ENCODE results near the gene ANTXRL.
A peak's percentile ranks its signal among the peaks of the same experiment; 100 is the strongest.
"Not testable (repeated sequence)": the region's sequence is repeated elsewhere in the genome, so short reads cannot be mapped to it uniquely, and the experiment has no call there.

The ANTXRL gene

GRCh38 chr10:46286991-46287693 lies at the start of gene ANTXRL:
Gene ANTXRL (plus strand): TSS chr10:46286997. CDS start chr10:46287263, 266 bp downstream.
- DNase-seq: no peak

GRCh38 chr10:46237815-46238510 lies 48.8 kb upstream of the ANTXRL start:
- no peak for DNase-seq

- DNase-seq: no peak
These were observed 47.5 kb upstream of the ANTXRL start for GRCh38 chr10:46239247-46239646.

- DNase-seq: no peak
These were observed 46.7 kb upstream of the ANTXRL start for GRCh38 chr10:46239993-46240683.

- DNase-seq: no peak
These were observed 45.9 kb upstream of the ANTXRL start for GRCh38 chr10:46240684-46241565.

GRCh38 chr10:46245381-46245900 lies 41.4 kb upstream of the ANTXRL start:
- no peak for DNase-seq

- DNase-seq: not testable (repeated sequence)
These were observed 40.2 kb upstream of the ANTXRL start for GRCh38 chr10:46246400-46247180.

GRCh38 chr10:46247181-46247475 lies 39.7 kb upstream of the ANTXRL start:
- no peak for DNase-seq

GRCh38 chr10:46247808-46248569 lies 38.8 kb upstream of the ANTXRL start:
- peak; percentile 52 for DNase-seq

- peak; percentile 51 for DNase-seq
These were observed 38.1 kb upstream of the ANTXRL start for GRCh38 chr10:46248651-46249146.

- not testable (repeated sequence) for DNase-seq
These were observed 37.0 kb upstream of the ANTXRL start for GRCh38 chr10:46249617-46250344.

GRCh38 chr10:46250481-46250880 lies 36.3 kb upstream of the ANTXRL start:
- no peak for DNase-seq

- no peak for DNase-seq
These were observed 35.6 kb upstream of the ANTXRL start for GRCh38 chr10:46250898-46251856.

- no peak for DNase-seq
These were observed 34.6 kb upstream of the ANTXRL start for GRCh38 chr10:46251857-46252847.

- DNase-seq: no peak
These were observed 33.5 kb upstream of the ANTXRL start for GRCh38 chr10:46253076-46254006.

- DNase-seq: no peak
These were observed 32.8 kb upstream of the ANTXRL start for GRCh38 chr10:46254007-46254383.

- no peak for DNase-seq
These were observed 32.3 kb upstream of the ANTXRL start for GRCh38 chr10:46254467-46254866.
